T-helper 9 cell (primary cell): ENCODE data around the gene ZFP28.

Source experiments
- DNase-seq: peaks from one replicate; pipeline ENCODE4 v3.0.0-alpha.2; 2020

The ZFP28 gene

GRCh38 chr19:56596676-56597075 is 57.9 kb downstream of the ZFP28 start:
- DNase-seq, result no peak

- no peak for DNase-seq
These were observed 58.9 kb downstream of the ZFP28 start for GRCh38 chr19:56597696-56598095.

GRCh38 chr19:56601375-56601774 is 62.6 kb downstream of the ZFP28 start:
- DNase-seq, result no peak

DNA sequence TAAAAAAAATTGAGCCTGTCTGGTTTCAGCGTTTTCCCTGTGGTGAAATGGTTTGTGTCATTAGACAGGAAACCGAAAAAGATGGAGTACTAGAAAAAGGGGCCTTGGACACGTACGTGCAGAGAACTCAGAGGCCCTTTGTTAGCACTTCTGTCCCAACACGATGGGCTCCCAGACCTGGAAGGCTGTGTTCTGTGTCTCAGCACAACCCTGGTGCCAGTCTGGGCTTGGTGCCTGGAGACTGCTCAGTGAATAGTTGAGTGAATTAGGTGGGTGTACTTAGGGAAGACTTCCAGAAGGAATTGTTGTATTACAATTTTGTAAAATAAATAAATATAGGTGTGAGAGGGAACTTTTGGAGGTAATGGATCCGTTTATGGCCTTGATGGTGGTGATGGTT is 65.1 kb downstream of the ZFP28 start:
- no peak for DNase-seq
